ENCODE data around the gene COLEC11. TPM values are rescaled to one million over a fixed set of nuclear protein-coding genes. Genes with fewer than 3 reads are reported as not detected.

The COLEC11 gene
- total RNA-seq, 2 experiments from 2014 or later: 1.7 TPM; not detected in 1

DNA sequence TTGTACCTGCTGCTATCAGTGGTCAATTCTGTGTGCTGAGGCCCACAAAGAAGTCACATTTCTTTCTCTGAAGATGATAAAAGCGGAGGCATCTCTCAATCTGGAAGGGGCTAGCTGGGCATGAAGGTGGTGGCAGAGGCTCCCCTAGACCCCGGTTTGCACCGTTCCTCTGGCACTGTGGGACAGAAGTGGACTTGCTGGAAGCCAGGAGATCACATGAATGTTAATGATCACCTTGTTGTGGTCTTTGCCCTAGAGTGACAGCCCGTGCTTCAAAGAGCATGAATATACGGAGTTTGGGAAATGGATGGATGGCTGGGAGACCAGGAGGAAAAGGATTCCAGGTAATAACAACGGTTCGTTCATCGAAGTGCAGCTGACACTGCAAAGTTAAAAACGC lies 83.3 kb downstream of the COLEC11 start:
- intact Hi-C loops (cut with micrococcal nuclease; ENCODE audit: unreplicated experiment): no loop called here
- no peaks in the 10 kb centered on the region for H3K9me3 ChIP-seq (ENCODE audit: low read length)
- H3K4me1 ChIP-seq (ENCODE audit: insufficient read depth, low read length, poor library complexity, severe bottlenecking): peaks cover 18% of the 10 kb centered on the region

DNA sequence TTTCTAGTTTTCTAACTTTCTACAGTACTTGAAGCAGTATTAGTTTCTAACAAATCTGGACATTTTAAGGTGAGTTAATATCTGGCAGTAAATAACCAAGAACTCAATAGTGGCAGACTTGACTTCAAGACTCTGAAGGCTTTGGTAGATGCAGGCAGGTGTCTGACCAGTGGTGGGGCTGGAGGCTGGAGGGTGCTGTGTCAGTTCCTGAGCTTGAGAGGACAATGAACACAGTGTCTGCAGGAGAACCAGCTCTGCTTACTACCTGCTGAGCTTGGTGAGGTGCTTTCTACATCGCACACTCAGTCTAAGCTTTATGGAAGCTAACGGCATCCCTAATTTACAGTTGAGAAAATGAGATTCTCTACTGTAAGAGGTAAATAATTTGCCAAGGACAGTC lies 84.3 kb downstream of the COLEC11 start:
- H2AFZ ChIP-seq (ENCODE audit: low read length): no peak overlapping the region
- no peak overlapping the region for H3K4me2 ChIP-seq (ENCODE audit: low read length)
- no peaks in the 10 kb centered on the region for H3K79me2 ChIP-seq (ENCODE audit: insufficient read depth, low read depth, low read length)
- no peaks in the 10 kb centered on the region for H3K9me3 ChIP-seq (ENCODE audit: low read length)
- BruUV-seq (replicated peaks): no TSS peak
- no peaks in the 10 kb centered on the region for H4K20me1 ChIP-seq (ENCODE audit: insufficient read depth, low read length)
- ChIA-PET CTCF (ENCODE audit: unreplicated experiment) (interaction anchor here (0.9 kb wide), 1 partner anchor 49 kb away, joined by 3 read pairs; no protein-coding TSS in a partner anchor), POLR2A (no interaction called here)
- no peak overlapping the region for H3K4me3 ChIP-seq (ENCODE audit: low read depth, low read length, poor library complexity, severe bottlenecking)
- intact Hi-C loops (cut with micrococcal nuclease; ENCODE audit: unreplicated experiment): no loop called here
- H3K4me1 ChIP-seq (ENCODE audit: insufficient read depth, low read length, poor library complexity, severe bottlenecking): peaks cover 18% of the 10 kb centered on the region
- no peaks in the 10 kb centered on the region for H3K36me3 ChIP-seq (ENCODE audit: insufficient read depth, low read length)
- no peak for DNase-seq (ENCODE audit: low spot score)
- TF ChIP-seq EZH2phosphoT487 (IDR thresholded peaks at IDR 0.05; ENCODE audit: borderline replicate concordance, low read depth, low read length): no peak
- TF ChIP-seq CTCF (conservative IDR thresholded peaks at IDR 0.05; ENCODE audit: low read length): no peak
- no peaks in the 10 kb centered on the region for H3K9me2 ChIP-seq (ENCODE audit: insufficient read depth, low read length)
- no peak overlapping the region for H3K27ac ChIP-seq (ENCODE audit: low read depth, low read length, poor library complexity, severe bottlenecking)

More for the DNA sequence above, 83.3 kb downstream of the COLEC11 start:
- DNase-seq (ENCODE audit: low spot score): no peak
- no peaks in the 10 kb centered on the region for H3K9me2 ChIP-seq (ENCODE audit: insufficient read depth, low read length)
- BruUV-seq (replicated peaks): no TSS peak
- no peak overlapping the region for H2AFZ ChIP-seq (ENCODE audit: low read length)
- H4K20me1 ChIP-seq (ENCODE audit: insufficient read depth, low read length): no peaks in the 10 kb centered on the region
- CTCF ChIA-PET (ENCODE audit: unreplicated experiment): no interaction called here
- H3K4me2 ChIP-seq (ENCODE audit: low read length): no peak overlapping the region
- no peaks in the 10 kb centered on the region for H3K79me2 ChIP-seq (ENCODE audit: insufficient read depth, low read depth, low read length)
- no peak overlapping the region for H3K4me3 ChIP-seq (ENCODE audit: low read depth, low read length, poor library complexity, severe bottlenecking)
- POLR2A ChIA-PET: interaction anchor here (0.6 kb wide), 1 partner anchor 652 kb away, joined by 3 read pairs; no protein-coding TSS in a partner anchor
- no peak overlapping the region for H3K27ac ChIP-seq (ENCODE audit: low read depth, low read length, poor library complexity, severe bottlenecking)
- H3K36me3 ChIP-seq (ENCODE audit: insufficient read depth, low read length): no peaks in the 10 kb centered on the region
- TF ChIP-seq EZH2phosphoT487 (IDR thresholded peaks at IDR 0.05; ENCODE audit: borderline replicate concordance, low read depth, low read length) (no peak), CTCF (conservative IDR thresholded peaks at IDR 0.05; ENCODE audit: low read length) (no peak)

GRCh38 chr2:3679616-3680393 lies 84.9 kb downstream of the COLEC11 start:
- H3K4me2 ChIP-seq (ENCODE audit: low read length): no peak overlapping the region
- peaks cover 18% of the 10 kb centered on the region for H3K4me1 ChIP-seq (ENCODE audit: insufficient read depth, low read length, poor library complexity, severe bottlenecking)
- H3K27ac ChIP-seq (ENCODE audit: low read depth, low read length, poor library complexity, severe bottlenecking): no peak overlapping the region
- ChIA-PET CTCF (ENCODE audit: unreplicated experiment) (interaction anchor here (0.9 kb wide), 1 partner anchor 49 kb away, joined by 3 read pairs; no protein-coding TSS in a partner anchor), POLR2A (no interaction called here)
- no peak overlapping the region for H2AFZ ChIP-seq (ENCODE audit: low read length)
- no peaks in the 10 kb centered on the region for H3K9me3 ChIP-seq (ENCODE audit: low read length)
- no peaks in the 10 kb centered on the region for H3K9me2 ChIP-seq (ENCODE audit: insufficient read depth, low read length)
- H3K36me3 ChIP-seq (ENCODE audit: insufficient read depth, low read length): no peaks in the 10 kb centered on the region
- H3K4me3 ChIP-seq (ENCODE audit: low read depth, low read length, poor library complexity, severe bottlenecking): no peak overlapping the region
- TF ChIP-seq EZH2phosphoT487 (IDR thresholded peaks at IDR 0.05; ENCODE audit: borderline replicate concordance, low read depth, low read length) (no peak), CTCF (conservative IDR thresholded peaks at IDR 0.05; ENCODE audit: low read length) (no peak)
- intact Hi-C loops (cut with micrococcal nuclease; ENCODE audit: unreplicated experiment): no loop called here
- H4K20me1 ChIP-seq (ENCODE audit: insufficient read depth, low read length): no peaks in the 10 kb centered on the region
- BruUV-seq (replicated peaks): no TSS peak
- no peak for DNase-seq (ENCODE audit: low spot score)
- H3K79me2 ChIP-seq (ENCODE audit: insufficient read depth, low read depth, low read length): no peaks in the 10 kb centered on the region

Measured in OCI-LY7 (cell line).